ENCODE data around the gene DNAH10.

DNA sequence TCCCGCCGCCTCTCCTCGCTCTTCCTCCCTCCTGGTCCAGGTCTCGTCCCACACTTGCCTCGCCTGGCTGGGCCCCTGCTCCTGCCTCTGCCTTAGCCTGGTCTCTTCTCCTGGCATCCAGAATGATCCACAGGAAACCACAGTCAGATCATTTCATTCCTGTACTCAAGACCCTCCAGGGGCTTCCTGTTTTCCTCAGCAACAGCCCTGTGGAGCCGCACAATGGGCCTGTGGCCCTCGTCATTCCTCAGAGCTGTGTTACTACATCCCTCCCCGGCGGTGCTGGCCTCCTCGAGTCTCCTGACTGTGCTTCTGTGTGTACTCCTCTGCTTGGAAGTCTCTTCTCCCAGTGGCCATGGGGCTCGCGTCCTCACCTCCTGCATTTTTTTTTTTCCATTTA lies 29.9 kb upstream of the DNAH10 start:
- TF ChIP-seq, protein P1, sequence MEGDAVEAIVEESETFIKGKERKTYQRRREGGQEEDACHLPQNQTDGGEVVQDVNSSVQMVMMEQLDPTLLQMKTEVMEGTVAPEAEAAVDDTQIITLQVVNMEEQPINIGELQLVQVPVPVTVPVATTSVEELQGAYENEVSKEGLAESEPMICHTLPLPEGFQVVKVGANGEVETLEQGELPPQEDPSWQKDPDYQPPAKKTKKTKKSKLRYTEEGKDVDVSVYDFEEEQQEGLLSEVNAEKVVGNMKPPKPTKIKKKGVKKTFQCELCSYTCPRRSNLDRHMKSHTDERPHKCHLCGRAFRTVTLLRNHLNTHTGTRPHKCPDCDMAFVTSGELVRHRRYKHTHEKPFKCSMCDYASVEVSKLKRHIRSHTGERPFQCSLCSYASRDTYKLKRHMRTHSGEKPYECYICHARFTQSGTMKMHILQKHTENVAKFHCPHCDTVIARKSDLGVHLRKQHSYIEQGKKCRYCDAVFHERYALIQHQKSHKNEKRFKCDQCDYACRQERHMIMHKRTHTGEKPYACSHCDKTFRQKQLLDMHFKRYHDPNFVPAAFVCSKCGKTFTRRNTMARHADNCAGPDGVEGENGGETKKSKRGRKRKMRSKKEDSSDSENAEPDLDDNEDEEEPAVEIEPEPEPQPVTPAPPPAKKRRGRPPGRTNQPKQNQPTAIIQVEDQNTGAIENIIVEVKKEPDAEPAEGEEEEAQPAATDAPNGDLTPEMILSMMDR (conservative IDR thresholded peaks at IDR 0.05; ENCODE audit: low read length): no peak
- no peak for TF ChIP-seq EZH2phosphoT487 (IDR thresholded peaks at IDR 0.05; ENCODE audit: borderline replicate concordance, low read depth, low read length)
